GM11168 (cell line): ENCODE results near the gene SLC35A5.

Experiments used
- in situ Hi-C: fragments of 300-500 bp; cut with MboI; formaldehyde crosslinking; loops from one replicate; pipeline ENCODE4 v1.12.0; 2022; ENCODE audit warnings: low sequenced_read_pairs; ENCODE audit not compliant: unreplicated experiment

SLC35A5 gene

DNA sequence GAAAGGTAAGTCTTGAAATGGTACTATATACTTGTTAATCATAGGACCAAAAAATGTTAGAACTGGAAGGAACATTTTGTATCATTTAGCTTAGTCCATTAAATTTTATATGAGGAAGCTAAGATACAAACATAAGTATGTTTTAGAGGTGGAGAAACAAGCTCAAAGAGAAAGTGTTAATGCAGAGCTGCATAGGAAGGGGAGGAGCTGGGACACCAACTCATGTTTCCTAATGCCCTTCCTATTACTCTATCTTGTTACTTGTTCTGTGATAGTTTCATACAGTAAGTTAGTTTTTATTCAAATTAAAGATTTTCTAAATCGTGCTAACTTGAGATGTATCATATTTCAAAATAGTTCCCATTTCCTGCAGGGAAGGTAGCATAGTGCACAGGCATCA, 7.4 kb downstream of the SLC35A5 start:
- in situ Hi-C loops: no loop called here

GRCh38 chr3:112572701-112573100, 10.9 kb downstream of the SLC35A5 start:
- in situ Hi-C loops: no loop called here

DNA sequence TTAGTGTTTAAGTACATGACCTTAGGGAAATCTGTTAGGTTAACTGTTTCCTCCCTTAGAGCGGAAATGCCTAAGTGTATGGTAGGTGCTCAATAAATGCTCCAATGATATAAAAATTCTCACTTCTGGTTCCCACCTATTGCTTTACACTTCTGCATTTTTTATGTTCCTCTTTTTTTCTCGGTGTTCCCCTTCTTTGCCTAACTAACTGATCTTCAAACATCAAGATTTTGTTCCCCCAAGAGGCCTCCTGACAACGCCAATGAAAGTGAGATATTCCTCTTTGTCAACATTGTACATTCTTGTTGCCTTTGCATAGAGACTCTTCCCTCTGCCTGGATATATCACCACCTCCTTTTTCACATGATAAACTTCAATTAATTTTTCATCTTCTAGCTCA, 17.4 kb downstream of the SLC35A5 start:
- in situ Hi-C loops: no loop called here

DNA sequence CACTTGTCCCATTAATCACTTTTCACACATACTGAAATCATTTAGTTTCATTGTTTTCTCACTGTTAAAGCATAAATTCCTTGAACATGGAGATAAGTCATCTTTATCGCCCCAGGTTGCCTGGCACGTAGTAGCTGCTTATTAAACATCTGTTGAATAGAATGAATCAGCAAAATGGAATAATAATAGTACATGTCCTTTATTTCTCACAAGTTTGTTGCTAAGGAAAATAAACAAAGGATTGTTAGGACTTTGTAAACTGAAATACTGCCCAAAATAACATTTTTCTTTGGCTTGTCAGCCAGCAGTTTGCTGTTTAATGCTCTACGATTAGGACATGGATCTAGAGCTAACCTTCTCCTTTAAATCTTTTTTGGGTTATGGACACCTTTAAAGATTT, 17.9 kb downstream of the SLC35A5 start:
- in situ Hi-C loops: no loop called here

DNA sequence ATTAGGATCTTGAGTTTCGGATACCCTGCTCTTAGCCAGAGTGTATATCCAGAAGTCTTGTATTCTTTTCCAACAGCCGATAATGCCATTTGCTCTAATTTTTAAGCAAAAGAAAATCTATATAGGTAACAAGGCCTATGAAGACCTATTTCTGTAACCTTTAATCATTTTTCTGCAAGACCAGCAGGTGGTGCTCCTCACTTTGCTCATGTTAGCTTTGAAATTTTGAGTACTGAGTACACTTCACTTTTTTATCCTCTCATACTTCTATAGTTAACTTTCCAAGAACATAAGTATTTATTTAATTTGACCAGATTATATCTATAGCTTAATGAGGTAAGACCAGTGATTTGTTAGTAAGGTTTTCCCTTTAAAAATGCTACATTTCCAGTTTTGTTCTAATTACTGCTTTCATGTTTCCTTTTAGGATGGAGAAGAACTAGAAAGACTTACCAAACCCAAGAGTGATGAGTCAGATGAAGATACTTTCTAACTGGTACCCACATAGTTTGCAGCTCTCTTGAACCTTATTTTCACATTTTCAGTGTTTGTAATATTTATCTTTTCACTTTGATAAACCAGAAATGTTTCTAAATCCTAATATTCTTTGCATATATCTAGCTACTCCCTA, 20.5 kb downstream of the SLC35A5 start:
- in situ Hi-C loops: no loop called here

DNA sequence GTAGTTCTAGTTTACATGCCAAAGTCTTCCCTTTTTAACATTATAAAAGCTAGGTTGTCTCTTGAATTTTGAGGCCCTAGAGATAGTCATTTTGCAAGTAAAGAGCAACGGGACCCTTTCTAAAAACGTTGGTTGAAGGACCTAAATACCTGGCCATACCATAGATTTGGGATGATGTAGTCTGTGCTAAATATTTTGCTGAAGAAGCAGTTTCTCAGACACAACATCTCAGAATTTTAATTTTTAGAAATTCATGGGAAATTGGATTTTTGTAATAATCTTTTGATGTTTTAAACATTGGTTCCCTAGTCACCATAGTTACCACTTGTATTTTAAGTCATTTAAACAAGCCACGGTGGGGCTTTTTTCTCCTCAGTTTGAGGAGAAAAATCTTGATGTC, 21.3 kb downstream of the SLC35A5 start:
- in situ Hi-C loops: no loop called here

DNA sequence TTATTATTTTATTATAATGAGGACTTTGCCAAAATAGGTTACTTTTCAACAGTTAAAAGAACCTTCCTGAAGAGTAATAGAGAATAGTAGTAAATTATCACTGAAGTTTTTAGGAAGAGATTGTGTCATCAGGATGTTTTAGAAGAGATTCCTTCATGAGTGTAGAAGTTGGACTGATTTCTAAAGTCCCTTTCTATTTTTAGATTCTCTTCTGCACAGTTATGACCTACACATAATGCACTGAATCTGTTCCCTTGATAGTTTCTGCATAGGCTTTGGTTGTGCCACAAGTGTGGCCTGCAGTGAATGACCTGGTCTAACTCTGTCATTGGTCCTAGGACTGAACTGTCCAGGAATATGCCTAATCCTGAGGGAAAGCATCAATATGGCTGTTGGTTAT, 23.9 kb downstream of the SLC35A5 start:
- in situ Hi-C loops: no loop called here

DNA sequence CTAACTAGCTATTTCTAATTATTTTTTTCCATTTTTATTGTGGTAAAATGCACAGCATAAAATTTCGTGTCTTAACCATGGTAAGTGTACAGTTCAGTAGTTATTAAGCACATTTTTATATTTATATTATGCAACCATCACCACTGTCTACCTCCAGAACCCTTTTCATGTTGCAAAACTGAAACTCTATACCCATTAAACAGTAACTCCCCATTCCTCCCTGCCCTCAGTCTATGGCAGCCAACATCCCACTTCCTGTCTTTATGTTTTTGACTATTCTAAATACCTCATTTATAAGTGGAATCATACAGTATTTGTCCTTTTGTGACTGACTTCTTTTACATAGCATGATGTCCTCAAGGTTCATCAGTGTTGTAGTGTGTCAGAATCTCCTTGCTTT, 25.5 kb downstream of the SLC35A5 start:
- in situ Hi-C loops: no loop called here

GRCh38 chr3:112593258-112593657, 31.4 kb downstream of the SLC35A5 start:
- in situ Hi-C loops: no loop called here

DNA sequence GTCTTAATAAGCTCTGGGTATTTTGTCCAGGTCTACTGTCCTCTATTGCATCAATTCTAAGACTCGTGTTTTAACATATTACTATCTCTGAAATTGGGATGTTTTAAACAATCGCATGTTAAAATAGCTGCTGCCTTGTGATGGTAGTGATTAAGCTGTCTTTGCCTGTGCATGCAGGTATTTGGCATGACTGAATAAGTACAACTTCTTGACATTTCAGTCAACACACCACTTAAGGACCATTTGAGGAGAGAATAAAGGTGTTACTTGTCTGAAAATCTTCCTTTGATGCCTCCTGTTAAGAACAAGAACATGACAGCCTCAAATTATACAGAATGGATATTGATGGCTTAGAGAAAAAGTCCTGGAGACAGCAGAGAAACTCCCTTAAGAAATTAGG, 33.0 kb downstream of the SLC35A5 start:
- in situ Hi-C loops: no loop called here

DNA sequence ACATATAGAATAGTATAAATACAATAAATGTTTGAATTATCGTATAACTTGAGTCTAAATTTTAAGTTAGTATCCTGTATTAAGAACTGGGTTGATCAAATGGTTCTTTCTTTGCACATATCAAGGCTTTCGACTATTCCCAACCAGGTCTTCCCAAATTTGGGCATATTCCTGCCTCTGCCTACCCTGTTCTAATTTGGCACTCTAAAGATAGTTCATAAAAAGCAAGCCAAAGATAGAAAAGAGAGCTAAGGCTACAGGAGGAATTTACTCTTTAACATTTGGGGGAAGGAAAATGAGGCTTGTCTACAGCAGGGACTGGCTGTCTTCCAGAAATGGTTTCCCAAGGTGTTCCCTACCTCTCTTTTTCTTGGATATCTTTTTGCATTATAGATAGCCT, 36.1 kb downstream of the SLC35A5 start:
- in situ Hi-C loops: no loop called here

GRCh38 chr3:112598731-112599130, 36.9 kb downstream of the SLC35A5 start:
- in situ Hi-C loops: no loop called here

GRCh38 chr3:112602217-112602838, 40.5 kb downstream of the SLC35A5 start:
- in situ Hi-C loops: no loop called here

GRCh38 chr3:112604536-112604935, 42.7 kb downstream of the SLC35A5 start:
- in situ Hi-C loops: no loop called here

GRCh38 chr3:112605285-112605684, 43.4 kb downstream of the SLC35A5 start:
- in situ Hi-C loops: no loop called here

- in situ Hi-C loops: no loop called here
Measured at GRCh38 chr3:112606098-112606497, 44.3 kb downstream of the SLC35A5 start.

GRCh38 chr3:112607863-112608262, 46.0 kb downstream of the SLC35A5 start:
- in situ Hi-C loops: no loop called here

DNA sequence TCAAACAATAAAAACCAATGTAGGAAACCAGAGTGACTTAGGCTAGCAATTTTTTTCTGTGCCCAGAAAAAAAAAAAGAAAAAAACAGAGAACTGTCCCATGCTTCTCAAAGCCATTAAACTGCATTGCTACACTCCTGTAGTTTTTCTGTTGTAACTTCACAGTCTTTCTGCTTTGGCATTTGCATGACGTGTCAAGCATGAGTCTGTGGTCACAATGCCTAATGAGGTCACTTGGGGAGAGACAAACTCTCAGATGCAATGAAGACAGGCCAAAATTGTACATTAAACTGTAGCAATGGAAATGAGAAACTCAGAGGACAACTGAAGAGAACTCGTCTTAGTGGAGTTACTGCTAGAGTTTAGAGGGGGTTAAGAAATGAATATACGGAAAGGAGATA, 48.3 kb downstream of the SLC35A5 start:
- in situ Hi-C loops: no loop called here

DNA sequence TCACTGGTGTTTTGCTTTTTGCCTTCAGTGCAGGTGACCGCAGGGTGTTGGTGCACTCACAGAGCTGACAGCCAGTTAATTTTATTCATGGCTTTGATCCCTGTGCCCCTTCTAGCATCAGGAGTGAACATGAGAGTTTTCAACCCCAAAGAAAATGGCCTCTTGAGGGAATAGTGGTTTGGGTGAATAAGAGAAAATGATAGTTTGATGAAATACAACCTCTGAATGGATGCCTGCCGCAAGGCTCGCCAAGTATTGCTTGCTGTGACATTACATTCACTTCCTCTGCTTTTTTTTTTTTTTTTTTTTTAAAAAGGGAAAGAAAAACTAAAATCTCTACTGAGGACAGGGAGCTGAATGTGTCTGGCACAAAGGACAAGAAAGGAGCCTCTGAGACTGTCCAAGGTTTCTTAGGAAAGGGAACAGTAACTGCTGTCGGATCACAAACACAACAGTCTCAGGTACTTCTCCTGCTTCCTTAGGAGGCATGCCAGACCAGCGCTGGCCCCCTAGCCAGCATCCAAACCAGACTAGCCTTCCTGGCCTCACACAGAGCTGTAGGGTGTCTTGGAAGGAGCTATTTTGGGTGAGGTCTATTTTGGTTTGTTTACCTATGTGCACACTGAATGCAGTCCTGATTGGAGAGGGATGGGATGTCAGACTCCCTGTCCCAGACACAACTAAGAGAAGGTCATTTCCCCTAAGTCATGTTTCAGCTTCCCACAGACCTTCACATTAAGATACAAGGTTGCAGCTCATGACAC, 50.1 kb downstream of the SLC35A5 start:
- in situ Hi-C loops: no loop called here

DNA sequence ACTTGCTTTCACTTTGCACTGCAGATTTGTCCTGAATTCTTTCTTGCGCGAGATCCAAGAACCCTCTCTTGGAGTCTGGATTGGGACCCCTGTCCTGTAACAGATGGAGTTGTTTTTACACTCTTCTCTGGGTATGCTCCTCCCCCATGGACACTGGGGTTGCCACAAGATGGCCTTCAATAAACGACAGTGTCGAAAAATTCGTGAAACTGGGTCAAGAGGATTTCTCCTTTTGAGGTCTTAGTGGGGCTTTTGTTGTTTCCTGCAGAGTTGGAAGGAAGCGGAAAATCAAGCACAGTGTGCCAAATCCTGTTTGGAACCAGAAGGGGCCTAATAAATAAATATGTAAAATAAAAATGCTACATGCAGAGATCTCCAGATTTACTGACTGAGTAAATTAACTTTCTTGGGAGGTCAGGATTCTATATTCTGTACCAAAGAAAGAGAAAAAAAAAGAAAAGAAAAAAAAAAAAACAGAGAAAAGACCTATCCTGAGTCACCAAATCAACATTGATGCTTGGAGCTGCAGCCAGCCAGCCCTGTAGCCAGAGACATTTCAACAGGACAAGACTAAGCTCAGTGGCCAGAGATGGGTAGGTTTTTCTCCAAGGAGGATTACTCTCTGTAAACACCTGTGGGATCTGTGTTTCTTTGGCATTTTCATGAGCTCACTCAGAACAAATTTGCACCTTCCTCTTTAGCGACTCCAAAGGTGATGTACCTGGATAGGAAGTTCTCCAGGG, 54.3 kb downstream of the SLC35A5 start:
- in situ Hi-C loops: no loop called here

GRCh38 chr3:112617285-112617684, 55.4 kb downstream of the SLC35A5 start:
- in situ Hi-C loops: no loop called here
